ENCODE results near the gene MYOM3. TPM values are rescaled to one million over a fixed set of nuclear protein-coding genes. Genes with fewer than 3 reads are reported as not detected.
A peak's percentile ranks its signal among the peaks of the same experiment; 100 is the strongest.
"Not testable (repeated sequence)": the region's sequence is repeated elsewhere in the genome, so short reads cannot be mapped to it uniquely, and the experiment has no call there.

MYOM3 gene
- total and polyA plus RNA-seq, 4 donors = 0.59 to 1.9 (median 0.95) TPM

DNA sequence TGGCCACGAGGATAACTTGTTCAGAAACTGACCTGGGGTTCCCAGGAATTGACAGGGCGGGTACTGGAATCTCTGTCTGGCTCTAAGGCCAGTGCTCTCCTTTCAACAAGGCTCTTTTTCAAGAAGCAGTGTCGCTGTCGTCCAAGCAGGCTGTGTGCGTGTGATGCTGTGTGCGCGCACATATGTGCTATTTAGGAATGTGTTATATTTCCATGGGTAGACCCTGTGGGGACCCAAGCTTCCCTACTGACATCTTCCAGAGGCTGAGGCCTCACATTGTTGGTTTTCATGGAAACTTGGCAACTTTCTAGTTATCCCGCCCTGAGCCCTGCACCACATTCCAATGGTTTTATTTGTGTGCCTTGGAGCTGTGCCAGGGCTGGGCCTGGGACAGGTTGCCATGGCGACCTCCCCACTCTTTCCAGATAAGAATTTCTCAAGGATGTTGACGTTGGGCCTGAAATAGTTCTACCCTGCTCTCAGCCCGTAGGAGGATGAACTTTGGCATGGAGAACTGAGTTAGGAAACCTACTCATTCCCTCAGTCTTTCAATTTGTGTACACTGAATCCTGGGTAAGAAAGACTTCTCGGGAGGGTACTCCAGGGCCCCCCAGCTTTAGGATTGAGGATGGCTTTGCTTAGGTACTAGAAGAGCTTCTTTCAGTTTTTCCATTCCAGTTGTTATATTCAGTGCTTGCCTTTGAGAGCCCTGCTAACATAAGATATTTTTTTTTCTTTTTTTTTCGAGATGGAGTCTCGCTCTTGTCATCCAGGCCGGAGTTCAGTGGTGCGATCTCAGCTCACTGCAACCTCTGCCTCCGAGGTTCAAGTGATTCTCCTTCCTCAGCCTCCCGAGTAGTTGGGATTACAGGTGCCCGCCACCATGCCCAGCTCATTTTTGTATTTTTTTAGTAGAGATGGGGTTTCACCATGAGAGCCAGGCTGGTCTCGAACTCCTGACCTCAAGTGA is 93.0 kb downstream of the MYOM3 start:
- Histone ChIP-seq H3K27me3 (ENCODE audit: control insufficient read depth in 1 of 2, insufficient read depth in 2 of 2, low read length in 1 of 2) (no peaks in the 10 kb centered on the region), H3K36me3 (ENCODE audit: control insufficient read depth in 1 of 2, insufficient read depth in 2 of 2, low read length in 1 of 2) (no peaks in the 10 kb centered on the region), H3K9me3 (ENCODE audit: control insufficient read depth, low read length) (no peaks in the 10 kb centered on the region), H3K27ac (ENCODE audit: low read depth in 1 of 2, low read length in 2 of 2) (peak overlapping the region; percentile 51 to 98), H3K4me1 (ENCODE audit: control insufficient read depth in 1 of 2, insufficient read depth in 2 of 2, low read length in 2 of 2) (peaks cover 2 to 6% of the 10 kb centered on the region in 2 donors), H3K4me3 (ENCODE audit: low read length in 2 of 2) (no peak overlapping the region)
- ATAC-seq (ENCODE audit: low FRiP score) (peak; percentile 93), DNase-seq (peak; percentile 95 to 98)
- intact Hi-C loops (cut with DNase I) = loop anchor here in 1 of 2 donors (5.0 kb wide), 1 partner anchor 37 kb away; the partner anchor contains the start of gene SRSF10
- 10 to 13% methylated on average over 20 of the region's 20 CpGs for WGBS, 2 donors

DNA sequence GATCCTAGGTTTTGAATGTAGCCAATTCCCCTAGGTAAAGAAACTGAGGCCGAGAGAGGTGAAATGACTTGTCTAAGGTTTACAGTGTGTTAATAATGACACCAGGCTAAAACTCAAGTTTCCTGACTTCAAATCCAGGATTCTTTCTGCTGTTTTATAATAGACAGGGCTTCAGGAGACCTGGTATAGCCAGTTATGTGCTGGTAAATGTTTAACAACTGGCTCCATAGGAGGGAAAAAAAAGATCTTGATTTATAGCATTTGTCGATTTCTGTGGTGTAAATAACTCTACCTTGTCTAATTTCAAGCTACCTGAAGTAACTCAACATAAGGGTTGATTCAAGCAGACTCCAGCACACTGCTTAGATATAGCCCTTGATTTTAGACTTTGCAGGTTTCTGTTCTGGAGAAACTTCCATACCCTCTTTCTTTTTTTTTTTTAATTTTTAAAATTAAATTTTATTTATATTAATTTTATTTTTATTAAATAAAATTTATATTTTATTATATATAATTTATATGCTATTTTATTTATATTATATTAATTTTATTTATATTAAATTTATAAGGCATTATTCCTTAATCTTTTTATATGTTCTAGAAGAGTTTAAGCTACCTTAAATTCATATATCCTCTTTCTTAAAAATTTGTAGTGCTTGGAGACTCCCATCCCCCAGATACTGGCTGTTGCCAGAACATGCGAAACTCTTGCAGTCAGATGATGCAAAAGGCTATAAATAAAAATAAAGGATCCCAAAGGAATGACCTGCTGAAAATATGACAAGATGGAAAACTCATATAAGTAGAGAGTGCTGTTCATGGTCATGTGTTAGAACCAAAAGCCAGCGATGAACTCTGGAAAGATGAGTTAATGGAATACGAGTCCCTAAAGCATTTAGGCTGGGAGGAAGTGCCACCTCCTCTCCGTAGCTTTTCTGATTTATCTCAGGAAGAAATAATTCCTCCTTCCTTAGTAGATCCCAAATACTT is 96.4 kb downstream of the MYOM3 start:
- intact Hi-C loops (cut with DNase I) = loop anchor here in 1 of 2 donors (5.0 kb wide), 1 partner anchor 33 kb away; the partner anchor contains the start of gene SRSF10
- ATAC-seq (ENCODE audit: low FRiP score) (peak; percentile 53), DNase-seq (no peak)

DNA sequence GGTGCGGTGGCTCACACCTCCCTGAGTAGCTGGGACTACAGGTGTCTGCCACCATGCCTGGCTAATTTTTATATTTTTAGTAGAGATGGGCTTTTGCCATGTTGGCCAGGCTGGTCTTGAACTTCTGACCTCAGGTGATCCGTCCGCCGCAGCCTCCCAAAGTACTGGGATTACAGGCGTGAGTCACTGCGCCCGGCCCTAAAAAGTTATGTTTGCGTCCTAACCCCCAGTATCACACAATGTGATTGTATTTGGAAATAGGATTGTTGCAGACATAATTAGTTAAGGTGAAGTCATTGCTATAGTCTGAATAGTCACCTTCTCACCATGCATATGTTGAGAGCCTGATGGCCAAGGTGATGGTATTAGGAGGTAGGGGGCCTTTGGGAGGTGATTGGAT is 99.1 kb downstream of the MYOM3 start:
- H3K27me3 ChIP-seq (ENCODE audit: control insufficient read depth in 1 of 2, insufficient read depth in 2 of 2, low read length in 1 of 2); intact Hi-C loops (cut with DNase I); DNase-seq; H3K4me1 ChIP-seq (ENCODE audit: control insufficient read depth in 1 of 2, insufficient read depth in 2 of 2, low read length in 2 of 2); ATAC-seq (ENCODE audit: low FRiP score); H3K27ac ChIP-seq (ENCODE audit: low read depth in 1 of 2, low read length in 2 of 2); H3K4me3 ChIP-seq (ENCODE audit: low read length in 2 of 2); H3K36me3 ChIP-seq (ENCODE audit: control insufficient read depth in 1 of 2, insufficient read depth in 2 of 2, low read length in 1 of 2); H3K9me3 ChIP-seq (ENCODE audit: control insufficient read depth, low read length): not testable (repeated sequence)
- WGBS, 2 donors = 97 to 98% methylated on average over 8 of the region's 8 CpGs

More for the DNA sequence above, 96.4 kb downstream of the MYOM3 start:
- Histone ChIP-seq H3K36me3 (ENCODE audit: control insufficient read depth in 1 of 2, insufficient read depth in 2 of 2, low read length in 1 of 2) (no peaks in the 10 kb centered on the region), H3K4me3 (ENCODE audit: low read length in 2 of 2) (no peak overlapping the region), H3K9me3 (ENCODE audit: control insufficient read depth, low read length) (no peaks in the 10 kb centered on the region), H3K4me1 (ENCODE audit: control insufficient read depth in 1 of 2, insufficient read depth in 2 of 2, low read length in 2 of 2) (no peaks in the 10 kb centered on the region), H3K27ac (ENCODE audit: low read depth in 1 of 2, low read length in 2 of 2) (peak overlapping the region in 1 of 2 donors; percentile 96), H3K27me3 (ENCODE audit: control insufficient read depth in 1 of 2, insufficient read depth in 2 of 2, low read length in 1 of 2) (no peaks in the 10 kb centered on the region)
- 14 to 17% methylated on average over 6 of the region's 6 CpGs for WGBS, 2 donors

DNA sequence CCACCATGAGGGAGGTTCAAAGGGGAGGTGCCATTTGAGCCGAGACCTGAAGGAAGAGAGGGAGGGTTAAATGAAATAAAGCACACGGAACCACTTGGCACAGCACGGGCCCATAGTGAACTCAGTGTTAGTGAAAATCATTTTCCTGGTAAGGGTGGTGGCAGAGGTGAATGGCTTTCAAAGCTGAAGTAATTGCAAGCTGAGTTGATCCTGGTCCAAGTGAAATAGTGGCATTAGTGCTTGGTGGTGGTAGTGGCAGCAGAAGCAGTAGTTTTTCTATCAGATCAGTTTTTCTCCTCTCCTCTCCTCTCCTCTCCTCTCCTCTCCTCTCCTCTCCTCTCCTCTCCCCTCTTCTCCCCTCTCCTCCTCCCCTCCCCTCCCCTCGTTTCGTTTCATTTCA is 101.3 kb downstream of the MYOM3 start:
- ATAC-seq (ENCODE audit: low FRiP score) = peak; percentile 28
- no peak for DNase-seq
- intact Hi-C loops (cut with DNase I) = no loop called here
- peaks cover 6 to 7% of the 10 kb centered on the region in 2 donors for H3K4me1 ChIP-seq (ENCODE audit: control insufficient read depth in 1 of 2, insufficient read depth in 2 of 2, low read length in 2 of 2)
- H3K9me3 ChIP-seq (ENCODE audit: control insufficient read depth, low read length) = no peaks in the 10 kb centered on the region
- no peaks in the 10 kb centered on the region for H3K27me3 ChIP-seq (ENCODE audit: control insufficient read depth in 1 of 2, insufficient read depth in 2 of 2, low read length in 1 of 2)
- no peak overlapping the region for H3K4me3 ChIP-seq (ENCODE audit: low read length in 2 of 2)
- no peaks in the 10 kb centered on the region for H3K36me3 ChIP-seq (ENCODE audit: control insufficient read depth in 1 of 2, insufficient read depth in 2 of 2, low read length in 1 of 2)
- H3K27ac ChIP-seq (ENCODE audit: low read depth in 1 of 2, low read length in 2 of 2) = no peak overlapping the region
- WGBS, 2 donors = 3 to 18% methylated on average over 3 to 5 of the region's 5 CpGs

DNA sequence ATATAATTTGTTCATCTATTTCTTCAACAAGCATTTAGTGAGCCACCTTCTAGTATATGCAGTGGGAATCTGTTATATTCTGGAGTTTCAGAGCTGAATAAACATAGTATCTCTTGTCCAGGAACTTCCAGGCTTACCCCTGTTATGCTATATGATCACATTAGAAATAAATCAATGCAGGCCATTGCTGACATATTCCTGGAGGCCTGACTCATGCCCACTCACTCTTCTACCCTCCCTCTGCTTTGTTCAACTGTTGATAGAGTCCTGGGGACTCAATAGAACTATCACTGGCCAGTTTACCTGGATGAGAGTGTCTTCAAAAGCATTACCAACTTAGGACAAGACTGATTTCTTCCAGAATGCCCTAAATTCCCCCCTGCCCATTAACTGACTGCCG is 102.5 kb downstream of the MYOM3 start:
- Histone ChIP-seq H3K9me3 (ENCODE audit: control insufficient read depth, low read length) (no peaks in the 10 kb centered on the region), H3K36me3 (ENCODE audit: control insufficient read depth in 1 of 2, insufficient read depth in 2 of 2, low read length in 1 of 2) (no peaks in the 10 kb centered on the region), H3K4me1 (ENCODE audit: control insufficient read depth in 1 of 2, insufficient read depth in 2 of 2, low read length in 2 of 2) (peaks cover 6 to 7% of the 10 kb centered on the region in 2 donors), H3K27me3 (ENCODE audit: control insufficient read depth in 1 of 2, insufficient read depth in 2 of 2, low read length in 1 of 2) (no peaks in the 10 kb centered on the region), H3K27ac (ENCODE audit: low read depth in 1 of 2, low read length in 2 of 2) (peak overlapping the region; percentile 30 to 91), H3K4me3 (ENCODE audit: low read length in 2 of 2) (no peak overlapping the region)
- ATAC-seq (ENCODE audit: low FRiP score) (no peak), DNase-seq (no peak)
- intact Hi-C loops (cut with DNase I) = no loop called here
- WGBS, 2 donors = 83 to 88% methylated on average over 1 of the region's 1 CpG

DNA sequence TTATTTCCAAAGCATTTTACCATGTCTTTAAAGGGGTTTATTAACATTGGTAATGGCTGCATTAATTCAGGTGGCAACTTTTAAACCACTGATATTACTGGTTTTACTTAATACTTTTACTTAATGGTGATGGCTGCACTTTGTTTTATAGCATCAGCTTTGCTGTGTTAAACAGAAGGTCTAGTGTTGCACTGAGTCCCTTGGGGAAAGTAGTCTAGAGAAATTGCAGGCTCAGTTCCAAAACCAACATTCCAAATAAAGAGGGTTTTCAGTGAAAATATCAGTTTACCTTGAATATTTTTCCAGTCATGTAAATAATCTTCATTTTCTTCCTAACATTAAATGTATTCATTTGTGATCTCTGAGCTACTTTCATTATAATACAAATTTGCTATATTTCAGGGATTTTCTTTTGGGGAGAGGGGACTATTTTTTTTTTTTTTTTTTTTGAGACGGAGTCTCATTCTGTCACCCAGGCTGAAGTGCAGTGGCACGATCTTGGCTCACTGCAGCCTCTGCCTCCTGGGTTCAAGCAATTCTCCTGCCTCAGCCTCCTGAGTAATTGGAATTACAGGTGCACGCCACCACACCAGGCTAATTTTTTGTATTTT is 103.3 kb downstream of the MYOM3 start:
- ATAC-seq (ENCODE audit: low FRiP score) = peak; percentile 55
- H3K27ac ChIP-seq (ENCODE audit: low read depth in 1 of 2, low read length in 2 of 2) = peak overlapping the region; percentile 80 to 86
- H3K27me3 ChIP-seq (ENCODE audit: control insufficient read depth in 1 of 2, insufficient read depth in 2 of 2, low read length in 1 of 2); H3K4me3 ChIP-seq (ENCODE audit: low read length in 2 of 2); H3K9me3 ChIP-seq (ENCODE audit: control insufficient read depth, low read length); intact Hi-C loops (cut with DNase I); H3K4me1 ChIP-seq (ENCODE audit: control insufficient read depth in 1 of 2, insufficient read depth in 2 of 2, low read length in 2 of 2); H3K36me3 ChIP-seq (ENCODE audit: control insufficient read depth in 1 of 2, insufficient read depth in 2 of 2, low read length in 1 of 2); DNase-seq: not testable (repeated sequence)
- WGBS, 2 donors = 0 to 26% methylated on average over 2 to 3 of the region's 3 CpGs

DNA sequence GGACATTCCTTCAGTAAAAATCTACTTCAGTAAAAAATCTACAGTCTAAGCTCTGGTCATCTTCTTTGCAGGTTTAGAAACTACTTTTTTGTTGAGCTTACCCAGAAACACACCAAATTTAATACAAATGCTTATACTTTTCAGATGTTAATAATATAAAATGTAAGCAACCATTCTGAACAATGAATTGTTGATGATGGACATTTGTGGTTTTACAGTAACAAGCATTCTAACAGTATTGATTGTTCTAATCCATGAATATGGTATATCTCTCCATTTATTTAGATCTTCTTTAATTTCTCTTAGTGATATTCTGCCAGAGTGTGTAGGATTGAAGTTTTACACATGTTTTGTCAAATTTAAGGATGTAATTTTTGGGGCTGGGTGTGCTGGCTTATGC is 104.9 kb downstream of the MYOM3 start:
- intact Hi-C loops (cut with DNase I) = no loop called here
- no peak for ATAC-seq (ENCODE audit: low FRiP score)

More for the DNA sequence above, 104.9 kb downstream of the MYOM3 start:
- DNase-seq = no peak
- Histone ChIP-seq H3K36me3 (ENCODE audit: control insufficient read depth in 1 of 2, insufficient read depth in 2 of 2, low read length in 1 of 2) (no peaks in the 10 kb centered on the region), H3K4me3 (ENCODE audit: low read length in 2 of 2) (no peak overlapping the region), H3K4me1 (ENCODE audit: control insufficient read depth in 1 of 2, insufficient read depth in 2 of 2, low read length in 2 of 2) (peaks cover 6 to 7% of the 10 kb centered on the region in 2 donors), H3K9me3 (ENCODE audit: control insufficient read depth, low read length) (no peaks in the 10 kb centered on the region), H3K27me3 (ENCODE audit: control insufficient read depth in 1 of 2, insufficient read depth in 2 of 2, low read length in 1 of 2) (no peaks in the 10 kb centered on the region), H3K27ac (ENCODE audit: low read depth in 1 of 2, low read length in 2 of 2) (no peak overlapping the region)
